Raji (cell line): ENCODE results near the gene ZBTB7C.

Experiments
- POLR2A ChIP-seq: IDR thresholded peaks from 2 replicates; pipeline ENCODE4 v1.6.1; 2011; ENCODE audit warnings: low read depth, low read length, control low read depth; ENCODE audit not compliant: insufficient read depth

Gene ZBTB7C

GRCh38 chr18:48202350-48203260, 206.6 kb downstream of the ZBTB7C start:
- TF ChIP-seq POLR2A: no peak

- TF ChIP-seq POLR2A: no peak
Measured at GRCh38 chr18:48202006-48202348, 207.2 kb downstream of the ZBTB7C start.

- TF ChIP-seq POLR2A: no peak
Measured at GRCh38 chr18:48201337-48202005, 207.7 kb downstream of the ZBTB7C start.

GRCh38 chr18:48200631-48201336, 208.4 kb downstream of the ZBTB7C start:
- no peak for TF ChIP-seq POLR2A

DNA sequence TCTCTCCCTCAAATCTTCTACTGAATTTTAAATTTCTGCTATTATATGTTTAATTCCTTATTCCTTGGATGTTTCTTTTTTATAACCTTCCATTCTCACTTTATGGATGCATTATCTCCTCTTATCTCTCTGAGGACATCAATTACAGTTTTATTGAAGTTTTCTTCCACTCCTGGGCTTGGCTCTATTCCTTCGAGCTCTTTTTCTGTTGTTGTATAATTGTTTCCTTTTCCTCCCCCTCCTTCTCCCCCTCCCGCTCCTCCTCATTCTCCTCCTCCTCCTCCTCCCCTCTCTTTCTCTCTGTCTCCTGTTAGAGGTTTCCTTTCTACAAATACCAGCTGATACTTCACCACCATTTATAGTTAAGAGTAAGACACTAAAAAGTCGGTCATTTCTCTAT, 209.8 kb downstream of the ZBTB7C start:
- TF ChIP-seq POLR2A: no peak

- TF ChIP-seq POLR2A: no peak
Measured at GRCh38 chr18:48197819-48198218, 211.4 kb downstream of the ZBTB7C start.

- no peak for TF ChIP-seq POLR2A
Measured at GRCh38 chr18:48195787-48196186, 213.4 kb downstream of the ZBTB7C start.

GRCh38 chr18:48194591-48195181, 214.5 kb downstream of the ZBTB7C start:
- no peak for TF ChIP-seq POLR2A

DNA sequence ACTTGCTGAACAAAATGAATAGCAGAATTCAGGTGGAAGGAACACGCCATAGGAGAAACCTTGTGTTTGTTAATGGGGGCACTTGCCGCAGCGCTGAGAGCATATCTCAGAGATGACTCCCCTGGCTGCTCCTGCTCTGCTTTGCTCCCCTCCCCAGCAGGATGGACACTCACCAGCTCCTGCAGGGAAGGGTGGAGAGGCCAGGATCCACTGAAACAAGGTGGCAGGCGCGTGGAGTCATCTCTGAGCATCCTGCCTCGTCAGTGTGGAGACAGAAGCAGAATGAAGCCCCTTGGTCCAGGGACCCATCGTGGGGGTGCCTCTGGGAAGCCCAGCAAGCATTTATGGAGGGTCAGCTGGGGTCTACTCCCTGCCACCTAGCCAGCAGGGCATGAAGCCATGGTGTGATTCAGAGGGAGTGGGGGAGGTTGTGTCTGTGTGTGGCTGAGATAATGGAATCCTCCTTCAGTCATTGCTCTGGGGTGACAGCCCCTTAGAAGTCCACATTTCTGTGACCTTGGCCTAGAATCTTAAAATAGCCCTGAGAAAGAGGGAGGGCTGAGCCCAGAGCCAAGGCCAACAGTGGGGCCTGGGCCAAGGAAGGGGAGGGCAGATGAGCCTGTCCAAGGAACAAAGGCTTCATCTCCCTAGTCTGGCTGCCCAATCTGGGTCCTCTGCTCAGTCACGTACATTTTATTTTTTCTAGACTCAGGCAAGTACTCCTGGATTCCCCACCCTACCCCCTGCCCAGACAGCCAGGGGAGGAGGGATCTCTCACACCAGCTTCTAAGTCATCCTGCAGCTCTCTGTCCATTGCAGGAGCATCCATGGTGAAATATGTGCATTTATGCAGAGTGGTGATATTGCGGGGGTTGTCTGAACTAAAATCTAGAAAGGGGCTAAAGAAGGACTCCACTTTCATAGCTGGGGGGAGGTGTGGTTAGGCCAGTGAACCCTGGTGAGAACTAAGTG, 215.4 kb downstream of the ZBTB7C start:
- TF ChIP-seq POLR2A: no peak

GRCh38 chr18:48192542-48192941, 216.6 kb downstream of the ZBTB7C start:
- TF ChIP-seq POLR2A: no peak

- no peak for TF ChIP-seq POLR2A
Measured at GRCh38 chr18:48191494-48191893, 217.7 kb downstream of the ZBTB7C start.

DNA sequence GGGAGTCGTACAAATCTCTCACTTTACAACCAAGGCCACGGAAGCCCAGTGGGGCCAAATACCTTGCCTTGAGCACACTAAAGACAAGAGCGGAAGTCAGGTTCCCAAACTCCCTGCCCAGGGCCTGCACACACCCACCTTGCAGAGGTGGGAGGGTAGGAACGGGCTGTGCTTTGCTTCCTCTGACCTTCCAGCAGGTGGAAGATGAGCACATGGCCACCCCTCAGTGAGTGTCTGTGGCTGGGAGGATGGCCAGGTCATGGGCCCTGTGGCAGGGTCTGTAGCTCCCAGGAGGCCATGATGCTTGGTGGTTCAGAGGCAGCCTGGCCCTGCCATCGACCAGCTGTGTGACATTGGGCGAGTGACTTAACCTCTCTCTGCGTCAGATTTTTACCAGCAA, 218.2 kb downstream of the ZBTB7C start:
- no peak for TF ChIP-seq POLR2A

- no peak for TF ChIP-seq POLR2A
Measured at GRCh38 chr18:48188609-48189008, 220.6 kb downstream of the ZBTB7C start.

GRCh38 chr18:48186861-48187260, 222.3 kb downstream of the ZBTB7C start:
- no peak for TF ChIP-seq POLR2A
